Measurements from ENCODE around the gene TLCD5. TPM values are rescaled to one million over a fixed set of nuclear protein-coding genes. Genes with fewer than 3 reads are reported as not detected.

TLCD5 gene
- total RNA-seq, 1 donor from 2014 or later, result 9.4 TPM

Small RNA genes within 50 kb of the gene (small RNA-seq; reads per million reads assigned to genes)
- gene RF00100 (ENCODE audit: low replicate concordance), result 77.4 reads per million, percentile 96 among the genes with 10 or more reads in this experiment

Other genes starting within 250 kb of the TLCD5 start
- 192 TPM for gene TRIM29, start 187.2 kb upstream of the TLCD5 start, total RNA-seq
- 43.3 TPM for gene OAF, start 114.3 kb upstream of the TLCD5 start, total RNA-seq
- 2.1 TPM for gene POU2F3, start 85.2 kb upstream of the TLCD5 start, total RNA-seq
- gene ARHGEF12, start 11.1 kb downstream of the TLCD5 start, total RNA-seq, result 134 TPM
- gene GRIK4, start 186.4 kb downstream of the TLCD5 start, total RNA-seq, result 0.10 TPM